ENCODE measurements around the gene CLK1.

CLK1 gene

GRCh38 chr2:200851398-200852248 lies 12.8 kb downstream of the CLK1 start:
- Histone ChIP-seq H3K27ac (replicated peaks) (no peak overlapping the region), H3K4me3 (replicated peaks; ENCODE audit: insufficient read depth, low read length) (no peak overlapping the region), H3K27me3 (ENCODE audit: insufficient read depth, poor library complexity, severe bottlenecking) (no peaks in the 10 kb centered on the region)
- no peak for DNase-seq (ENCODE audit: low read depth in 1 of 2, low spot score in 1 of 2)
- TF ChIP-seq SPI1 (IDR thresholded peaks at IDR 0.05; ENCODE audit: borderline replicate concordance, low read depth) = no peak
- TF ChIP-seq CTCF (IDR thresholded peaks at IDR 0.05; ENCODE audit: insufficient read depth, low read length) = no peak
- TF ChIP-seq REST (IDR thresholded peaks at IDR 0.05; ENCODE audit: insufficient replicate concordance, low read depth) = no peak
- TF ChIP-seq GABPA (IDR thresholded peaks at IDR 0.05; ENCODE audit: low read depth) = no peak
- no peak; the same call in 1 of the 2 replicates for TF ChIP-seq POLR2AphosphoS5 (IDR thresholded peaks at IDR 0.05; ENCODE audit: low read depth)

- H3K4me3 ChIP-seq (replicated peaks; ENCODE audit: insufficient read depth, low read length) = no peak overlapping the region
- H3K27me3 ChIP-seq (ENCODE audit: insufficient read depth, poor library complexity, severe bottlenecking) = no peaks in the 10 kb centered on the region
- TF ChIP-seq SPI1 (IDR thresholded peaks at IDR 0.05; ENCODE audit: borderline replicate concordance, low read depth) = no peak
- TF ChIP-seq CTCF (IDR thresholded peaks at IDR 0.05; ENCODE audit: insufficient read depth, low read length) = no peak
- no peak for TF ChIP-seq REST (IDR thresholded peaks at IDR 0.05; ENCODE audit: insufficient replicate concordance, low read depth)
- TF ChIP-seq GABPA (IDR thresholded peaks at IDR 0.05; ENCODE audit: low read depth) = no peak
- TF ChIP-seq POLR2AphosphoS5 (IDR thresholded peaks at IDR 0.05; ENCODE audit: low read depth) = no peak
- no peak overlapping the region for H3K27ac ChIP-seq (replicated peaks)
- DNase-seq (ENCODE audit: low read depth in 1 of 2, low spot score in 1 of 2) = no peak
These were observed 13.8 kb downstream of the CLK1 start for GRCh38 chr2:200850512-200851256.

GRCh38 chr2:200847939-200848338 lies 16.5 kb downstream of the CLK1 start:
- no peak overlapping the region for H3K27ac ChIP-seq (replicated peaks)
- no peak for DNase-seq (ENCODE audit: low read depth in 1 of 2, low spot score in 1 of 2)
- no peaks in the 10 kb centered on the region for H3K27me3 ChIP-seq (ENCODE audit: insufficient read depth, poor library complexity, severe bottlenecking)
- TF ChIP-seq CTCF (IDR thresholded peaks at IDR 0.05; ENCODE audit: insufficient read depth, low read length) (no peak), REST (IDR thresholded peaks at IDR 0.05; ENCODE audit: insufficient replicate concordance, low read depth) (no peak), GABPA (IDR thresholded peaks at IDR 0.05; ENCODE audit: low read depth) (no peak)
- no peak overlapping the region for H3K4me3 ChIP-seq (replicated peaks; ENCODE audit: insufficient read depth, low read length)
